Fibroblast of pulmonary artery (primary cell): Measurements from ENCODE around the gene KLRD1.
A peak's percentile ranks its signal among the peaks of the same experiment; 100 is the strongest.
"Not testable (repeated sequence)": the region's sequence is repeated elsewhere in the genome, so short reads cannot be mapped to it uniquely, and the experiment has no call there.

Experiments used
- DNase-seq: peaks from one replicate; pipeline ENCODE4 v3.0.0-alpha.2; 2010; ENCODE audit warnings: low read depth
- H3K4me3 ChIP-seq: replicated peaks from 2 replicates; pipeline ENCODE4 v1.5.1; 2011; ENCODE audit warnings: low read depth, mild to moderate bottlenecking, control low read depth, low read length, moderate library complexity
- TF ChIP-seq, protein P1 (sequence below): IDR thresholded peaks from 2 replicates; pipeline ENCODE4 v1.5.1; 2011; ENCODE audit warnings: mild to moderate bottlenecking, control low read depth, low read length, inconsistent platforms; ENCODE audit errors: missing control alignments

KLRD1 gene

DNA sequence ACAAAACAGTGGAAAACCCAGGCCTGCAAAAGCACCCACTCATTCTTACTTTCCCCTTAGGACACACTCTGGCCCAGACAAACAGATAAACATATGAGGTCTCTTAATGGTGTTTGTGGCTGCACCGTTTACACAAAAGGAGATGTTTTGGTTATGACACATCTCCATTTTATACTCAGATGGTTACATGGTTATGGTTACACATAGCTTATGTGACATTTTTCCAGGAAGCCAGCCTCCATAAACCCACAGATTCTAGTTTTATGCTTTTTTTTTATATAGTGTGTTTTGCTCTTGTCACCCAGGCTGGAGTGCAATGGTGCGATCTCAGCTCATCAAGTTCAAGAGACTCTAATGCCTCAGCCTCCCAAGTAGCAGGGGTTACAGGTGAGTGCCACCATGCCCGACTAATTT is 3.5 kb upstream of the KLRD1 start:
- H3K4me3 ChIP-seq = no peak overlapping the region
- peak; percentile 14 for DNase-seq

DNA sequence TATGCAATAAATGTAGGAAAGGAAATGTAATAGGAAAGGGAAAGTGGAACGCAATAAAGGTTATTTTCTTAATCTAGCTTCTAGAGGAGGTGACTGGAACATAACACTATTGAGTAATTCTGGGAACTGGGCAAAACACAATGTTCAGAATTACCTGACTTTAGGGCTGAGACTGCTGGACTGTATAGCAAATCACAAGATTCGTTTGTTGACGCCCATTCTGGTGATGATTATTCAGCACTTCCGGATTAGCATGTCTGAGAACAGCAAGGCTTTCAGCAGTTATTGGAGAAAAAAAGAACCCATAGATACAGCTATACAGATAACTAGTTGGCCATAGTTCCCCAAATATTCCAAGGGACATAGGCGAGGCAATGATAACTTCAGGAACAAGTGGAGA is 2.3 kb upstream of the KLRD1 start:
- TF ChIP-seq, protein P1, sequence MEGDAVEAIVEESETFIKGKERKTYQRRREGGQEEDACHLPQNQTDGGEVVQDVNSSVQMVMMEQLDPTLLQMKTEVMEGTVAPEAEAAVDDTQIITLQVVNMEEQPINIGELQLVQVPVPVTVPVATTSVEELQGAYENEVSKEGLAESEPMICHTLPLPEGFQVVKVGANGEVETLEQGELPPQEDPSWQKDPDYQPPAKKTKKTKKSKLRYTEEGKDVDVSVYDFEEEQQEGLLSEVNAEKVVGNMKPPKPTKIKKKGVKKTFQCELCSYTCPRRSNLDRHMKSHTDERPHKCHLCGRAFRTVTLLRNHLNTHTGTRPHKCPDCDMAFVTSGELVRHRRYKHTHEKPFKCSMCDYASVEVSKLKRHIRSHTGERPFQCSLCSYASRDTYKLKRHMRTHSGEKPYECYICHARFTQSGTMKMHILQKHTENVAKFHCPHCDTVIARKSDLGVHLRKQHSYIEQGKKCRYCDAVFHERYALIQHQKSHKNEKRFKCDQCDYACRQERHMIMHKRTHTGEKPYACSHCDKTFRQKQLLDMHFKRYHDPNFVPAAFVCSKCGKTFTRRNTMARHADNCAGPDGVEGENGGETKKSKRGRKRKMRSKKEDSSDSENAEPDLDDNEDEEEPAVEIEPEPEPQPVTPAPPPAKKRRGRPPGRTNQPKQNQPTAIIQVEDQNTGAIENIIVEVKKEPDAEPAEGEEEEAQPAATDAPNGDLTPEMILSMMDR = no peak
- no peak overlapping the region for H3K4me3 ChIP-seq
- DNase-seq = no peak

More for the DNA sequence above, 3.5 kb upstream of the KLRD1 start:
- TF ChIP-seq, protein P1 = no peak

DNA sequence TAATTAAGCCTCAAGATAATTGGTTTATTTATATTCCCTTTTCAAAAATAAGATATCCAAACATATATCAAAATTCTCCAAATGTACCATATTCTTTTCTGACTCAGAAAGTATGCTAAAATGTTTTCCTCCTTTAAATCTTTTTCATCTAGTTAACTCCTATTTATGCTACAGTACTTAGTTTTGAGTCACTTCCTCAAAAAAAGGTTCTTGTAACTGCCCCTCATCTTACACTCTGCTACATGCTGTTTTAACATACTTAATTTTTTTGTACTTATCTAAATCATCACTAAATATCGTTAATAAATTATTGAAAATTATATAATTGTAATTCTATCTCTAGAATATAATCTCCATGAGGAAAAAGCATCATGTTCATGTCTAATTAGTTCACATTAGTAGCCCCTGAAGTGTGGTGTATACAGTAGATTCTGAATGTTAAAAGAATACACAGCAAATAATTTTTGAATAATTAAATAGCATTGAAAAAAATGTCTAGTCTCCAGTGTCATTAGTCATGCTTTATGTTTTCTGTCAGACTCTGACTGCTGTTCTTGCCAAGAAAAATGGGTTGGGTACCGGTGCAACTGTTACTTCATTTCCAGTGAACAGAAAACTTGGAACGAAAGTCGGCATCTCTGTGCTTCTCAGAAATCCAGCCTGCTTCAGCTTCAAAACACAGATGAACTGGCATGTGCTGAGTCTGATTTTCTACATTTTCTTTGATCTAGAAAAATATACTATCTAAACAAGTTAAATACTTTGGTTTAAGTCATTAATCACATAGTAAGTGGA is 3.5 kb downstream of the KLRD1 start:
- TF ChIP-seq, protein P1 = no peak
- no peak overlapping the region for H3K4me3 ChIP-seq
- DNase-seq = peak; percentile 53

DNA sequence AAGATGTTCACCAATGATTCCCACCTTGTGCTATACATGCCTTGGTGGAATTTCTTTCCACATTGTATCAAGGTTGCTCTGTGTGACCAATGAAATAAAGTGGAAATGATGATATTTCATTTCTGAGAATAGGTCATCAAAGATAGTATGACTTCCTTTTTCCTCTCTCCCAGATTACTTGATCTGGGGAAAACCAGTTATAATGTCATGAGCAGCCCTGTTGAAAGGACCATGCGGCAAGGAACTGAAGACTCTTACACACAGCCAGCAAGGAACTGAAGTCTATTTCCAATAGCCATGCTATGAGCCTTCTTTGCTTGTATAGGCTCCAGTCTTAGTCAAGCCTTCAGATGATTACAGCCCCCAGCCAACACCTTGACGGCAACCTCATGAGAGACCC is 11.7 kb downstream of the KLRD1 start:
- H3K4me3 ChIP-seq = no peak overlapping the region
- DNase-seq = no peak
- TF ChIP-seq, protein P1 = no peak

DNA sequence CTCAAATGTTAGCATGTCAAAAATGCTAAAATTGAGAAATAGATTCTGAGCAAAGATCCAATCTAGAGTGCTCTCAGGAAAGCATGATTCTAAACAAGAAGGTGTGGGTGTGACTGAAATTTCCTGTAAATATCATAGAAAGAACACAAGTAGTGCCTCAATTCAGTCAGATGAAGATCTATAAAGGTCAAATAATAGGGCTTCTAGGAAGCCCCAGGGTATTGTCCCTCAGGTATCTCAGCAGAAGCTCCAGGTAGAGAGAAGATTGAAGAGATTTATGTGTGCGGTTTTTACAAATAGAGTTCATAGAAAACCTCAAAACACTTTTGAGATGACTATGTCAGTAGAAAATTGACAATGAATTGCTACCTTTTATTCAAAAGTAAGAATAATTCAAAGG is 13.0 kb downstream of the KLRD1 start:
- DNase-seq = no peak
- H3K4me3 ChIP-seq = no peak overlapping the region
- TF ChIP-seq, protein P1 = no peak

DNA sequence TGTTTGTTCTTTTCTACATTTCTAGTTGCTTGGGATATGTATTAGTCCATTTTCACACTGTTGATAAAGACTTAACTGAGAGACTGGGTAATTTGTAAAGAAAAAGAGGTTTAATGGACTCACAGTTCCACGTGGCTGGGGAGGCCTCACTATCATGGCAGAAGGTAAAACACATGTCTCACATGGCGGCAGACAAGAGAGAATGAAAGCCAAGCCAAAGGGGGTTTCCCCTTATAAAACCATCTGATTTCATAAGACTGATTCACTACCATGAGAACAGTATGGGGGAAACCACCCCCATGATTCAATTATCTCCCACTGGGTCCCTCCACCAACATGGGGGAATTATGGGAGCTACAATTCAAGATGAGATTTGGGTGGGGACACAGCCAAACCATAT is 21.0 kb downstream of the KLRD1 start:
- not testable (repeated sequence) for H3K4me3 ChIP-seq, DNase-seq

DNA sequence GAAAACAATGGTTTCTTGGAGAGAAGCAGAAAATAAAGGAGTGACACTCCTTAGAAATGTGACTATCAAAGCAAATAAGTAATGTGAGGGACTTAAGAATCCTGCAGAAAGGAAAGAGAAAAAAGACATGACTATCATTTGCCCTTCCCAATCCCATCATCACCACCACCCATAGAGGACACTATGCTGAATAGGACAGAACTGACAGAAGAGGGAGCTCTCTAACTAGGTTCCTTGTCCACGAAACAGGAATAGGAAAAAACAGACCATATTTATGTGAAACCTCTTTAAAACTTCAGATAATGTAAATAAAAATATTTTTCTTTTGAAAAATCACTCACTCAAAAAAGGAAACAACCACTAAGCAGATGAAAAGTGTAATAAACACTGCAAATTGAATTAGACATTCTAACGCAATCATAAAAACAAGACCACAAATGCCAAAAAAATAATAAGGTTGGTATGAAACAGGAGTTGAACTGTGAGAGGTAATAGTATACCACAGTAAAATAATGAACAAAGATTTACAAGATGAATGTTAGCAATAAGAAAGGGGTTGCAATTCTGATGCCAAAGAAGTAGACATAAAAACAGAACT is 24.1 kb downstream of the KLRD1 start:
- H3K4me3 ChIP-seq = no peak overlapping the region
- TF ChIP-seq, protein P1 = peak; percentile 93
- DNase-seq = peak; percentile 79

DNA sequence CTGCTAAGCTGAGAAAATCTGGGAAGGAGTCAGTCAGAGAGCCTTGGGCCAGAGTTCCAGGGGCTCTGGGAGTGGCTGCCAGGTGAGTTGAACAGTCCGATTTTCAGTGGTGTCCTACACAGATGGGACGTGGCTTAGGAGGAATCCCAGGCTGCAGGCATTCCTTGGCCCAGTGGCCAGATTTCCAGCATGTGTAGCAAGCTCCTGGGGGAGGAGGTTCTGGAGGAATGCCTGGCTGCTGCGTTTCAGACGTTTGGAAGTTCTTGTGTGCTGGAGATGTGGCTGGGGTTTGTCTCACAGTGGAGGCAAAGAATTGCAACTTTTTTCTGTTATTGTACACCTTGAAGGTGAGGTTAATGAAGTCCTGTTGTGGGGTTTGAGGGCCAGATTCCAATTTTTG is 28.5 kb downstream of the KLRD1 start:
- not testable (repeated sequence) for H3K4me3 ChIP-seq
- peak; percentile 20 for DNase-seq

DNA sequence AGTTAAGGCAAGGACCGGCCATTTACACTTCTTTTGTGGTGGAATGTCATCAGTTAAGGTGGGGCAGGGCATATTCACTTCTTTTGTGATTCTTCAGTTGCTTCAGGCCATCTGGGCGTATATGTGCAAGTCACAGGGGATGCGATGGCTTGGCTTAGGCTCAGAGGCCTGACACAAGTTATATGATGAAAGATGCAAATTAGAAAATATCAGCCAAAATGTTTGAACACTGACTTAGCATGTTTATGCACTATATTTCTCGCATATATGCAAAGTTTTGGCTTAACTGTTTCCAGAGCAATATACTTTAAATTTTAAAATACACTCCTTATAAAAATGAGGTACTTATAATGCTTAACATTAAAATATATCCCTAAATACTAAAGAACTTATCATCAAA is 30.8 kb downstream of the KLRD1 start:
- not testable (repeated sequence) for DNase-seq, H3K4me3 ChIP-seq
